ENCODE data around the gene LTB. TPM values are rescaled to one million over a fixed set of nuclear protein-coding genes. Genes with fewer than 3 reads are reported as not detected.

Gene LTB
- total and polyA plus RNA-seq, 2 experiments from 2014 or later = 4.0 to 6.0 TPM

DNA sequence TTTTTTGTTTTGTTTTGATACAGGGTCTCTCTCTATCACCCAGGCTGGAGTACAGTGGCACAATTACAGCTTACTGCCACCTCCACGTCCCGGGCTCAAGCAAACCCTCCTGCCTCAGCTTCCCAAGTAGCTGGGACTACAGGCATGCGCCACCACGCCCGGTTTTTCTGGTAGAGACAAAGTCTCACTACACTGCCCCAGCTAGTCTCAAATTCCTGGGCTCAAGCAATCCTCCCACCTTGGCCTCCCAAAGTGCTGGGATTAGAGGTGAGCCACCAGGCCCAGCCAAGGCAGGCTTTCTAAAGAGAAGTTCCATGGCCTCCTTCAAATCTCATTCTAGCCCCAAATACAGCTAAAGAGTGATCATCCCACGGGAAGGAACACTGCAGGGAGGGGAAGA lies 48.2 kb downstream of the LTB start:
- Histone ChIP-seq H3K9me2 (replicated peaks; ENCODE audit: insufficient read depth) (no peaks in the 10 kb centered on the region), H2AFZ (no peak overlapping the region), H3K4me3 (no peak overlapping the region), H3K27ac (no peak overlapping the region), H3K9me3 (ENCODE audit: low read depth) (no peaks in the 10 kb centered on the region), H3K4me1 (ENCODE audit: insufficient read depth) (peaks cover 5% of the 10 kb centered on the region), H4K20me1 (ENCODE audit: insufficient read depth, poor library complexity, severe bottlenecking) (peaks cover 85% of the 10 kb centered on the region), H3K4me2 (no peak overlapping the region), H3K79me2 (peaks cover 56% of the 10 kb centered on the region), H3K36me3 (replicated peaks; ENCODE audit: insufficient read depth, low read depth) (peaks cover 13% of the 10 kb centered on the region), H3K27me3 (no peaks in the 10 kb centered on the region)
- DNase-seq (ENCODE audit: low spot score) = no peak
- TF ChIP-seq, protein P1, sequence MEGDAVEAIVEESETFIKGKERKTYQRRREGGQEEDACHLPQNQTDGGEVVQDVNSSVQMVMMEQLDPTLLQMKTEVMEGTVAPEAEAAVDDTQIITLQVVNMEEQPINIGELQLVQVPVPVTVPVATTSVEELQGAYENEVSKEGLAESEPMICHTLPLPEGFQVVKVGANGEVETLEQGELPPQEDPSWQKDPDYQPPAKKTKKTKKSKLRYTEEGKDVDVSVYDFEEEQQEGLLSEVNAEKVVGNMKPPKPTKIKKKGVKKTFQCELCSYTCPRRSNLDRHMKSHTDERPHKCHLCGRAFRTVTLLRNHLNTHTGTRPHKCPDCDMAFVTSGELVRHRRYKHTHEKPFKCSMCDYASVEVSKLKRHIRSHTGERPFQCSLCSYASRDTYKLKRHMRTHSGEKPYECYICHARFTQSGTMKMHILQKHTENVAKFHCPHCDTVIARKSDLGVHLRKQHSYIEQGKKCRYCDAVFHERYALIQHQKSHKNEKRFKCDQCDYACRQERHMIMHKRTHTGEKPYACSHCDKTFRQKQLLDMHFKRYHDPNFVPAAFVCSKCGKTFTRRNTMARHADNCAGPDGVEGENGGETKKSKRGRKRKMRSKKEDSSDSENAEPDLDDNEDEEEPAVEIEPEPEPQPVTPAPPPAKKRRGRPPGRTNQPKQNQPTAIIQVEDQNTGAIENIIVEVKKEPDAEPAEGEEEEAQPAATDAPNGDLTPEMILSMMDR (IDR thresholded peaks at IDR 0.05; ENCODE audit: poor library complexity) = no peak
- no peak for TF ChIP-seq EZH2 (IDR thresholded peaks at IDR 0.05; ENCODE audit: borderline replicate concordance)
- no peak for TF ChIP-seq EZH2phosphoT487 (IDR thresholded peaks at IDR 0.05; ENCODE audit: low read depth, severe bottlenecking, unreplicated experiment)
- 96% methylated on average over 6 of the region's 6 CpGs for WGBS (ENCODE audit: low lambda C conversion rate, missing lambda C conversion rate)

DNA sequence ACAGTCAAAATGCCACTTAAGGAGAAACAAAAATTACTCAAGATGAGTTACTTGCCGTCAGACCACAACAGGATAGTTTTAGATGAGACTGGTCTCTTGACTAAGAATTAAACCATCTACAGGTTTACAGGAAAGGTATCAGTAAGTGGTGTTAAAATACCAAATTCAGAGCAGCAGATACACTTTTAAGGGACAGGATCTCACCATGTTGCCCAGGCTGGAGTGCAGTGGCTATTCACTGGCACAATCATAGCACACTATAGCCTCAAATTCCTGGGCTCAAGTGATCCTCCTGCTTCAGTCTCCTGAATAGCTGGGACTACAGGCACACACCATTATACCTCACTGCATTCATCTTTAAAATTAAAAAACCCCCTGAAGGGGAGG lies 48.8 kb downstream of the LTB start:
- H3K79me2 ChIP-seq = peaks cover 51% of the 10 kb centered on the region
- no peaks in the 10 kb centered on the region for H3K9me2 ChIP-seq (replicated peaks; ENCODE audit: insufficient read depth)
- H3K9me3 ChIP-seq (ENCODE audit: low read depth) = no peaks in the 10 kb centered on the region
- no peak overlapping the region for H3K27ac ChIP-seq
- no peaks in the 10 kb centered on the region for H3K27me3 ChIP-seq
- peaks cover 13% of the 10 kb centered on the region for H3K36me3 ChIP-seq (replicated peaks; ENCODE audit: insufficient read depth, low read depth)
- H4K20me1 ChIP-seq (ENCODE audit: insufficient read depth, poor library complexity, severe bottlenecking) = peaks cover 79% of the 10 kb centered on the region
- no peak overlapping the region for H2AFZ ChIP-seq
- no peak overlapping the region for H3K4me2 ChIP-seq
- DNase-seq (ENCODE audit: low spot score) = no peak
- WGBS (ENCODE audit: low lambda C conversion rate, missing lambda C conversion rate) = 81% methylated on average over 1 of the region's 1 CpG
- no peak overlapping the region for H3K4me3 ChIP-seq
- no peak for TF ChIP-seq EZH2phosphoT487 (IDR thresholded peaks at IDR 0.05; ENCODE audit: low read depth, severe bottlenecking, unreplicated experiment)
- no peak for TF ChIP-seq EZH2 (IDR thresholded peaks at IDR 0.05; ENCODE audit: borderline replicate concordance)
- TF ChIP-seq, protein P1 (IDR thresholded peaks at IDR 0.05; ENCODE audit: poor library complexity) = no peak
- no peaks in the 10 kb centered on the region for H3K4me1 ChIP-seq (ENCODE audit: insufficient read depth)

DNA sequence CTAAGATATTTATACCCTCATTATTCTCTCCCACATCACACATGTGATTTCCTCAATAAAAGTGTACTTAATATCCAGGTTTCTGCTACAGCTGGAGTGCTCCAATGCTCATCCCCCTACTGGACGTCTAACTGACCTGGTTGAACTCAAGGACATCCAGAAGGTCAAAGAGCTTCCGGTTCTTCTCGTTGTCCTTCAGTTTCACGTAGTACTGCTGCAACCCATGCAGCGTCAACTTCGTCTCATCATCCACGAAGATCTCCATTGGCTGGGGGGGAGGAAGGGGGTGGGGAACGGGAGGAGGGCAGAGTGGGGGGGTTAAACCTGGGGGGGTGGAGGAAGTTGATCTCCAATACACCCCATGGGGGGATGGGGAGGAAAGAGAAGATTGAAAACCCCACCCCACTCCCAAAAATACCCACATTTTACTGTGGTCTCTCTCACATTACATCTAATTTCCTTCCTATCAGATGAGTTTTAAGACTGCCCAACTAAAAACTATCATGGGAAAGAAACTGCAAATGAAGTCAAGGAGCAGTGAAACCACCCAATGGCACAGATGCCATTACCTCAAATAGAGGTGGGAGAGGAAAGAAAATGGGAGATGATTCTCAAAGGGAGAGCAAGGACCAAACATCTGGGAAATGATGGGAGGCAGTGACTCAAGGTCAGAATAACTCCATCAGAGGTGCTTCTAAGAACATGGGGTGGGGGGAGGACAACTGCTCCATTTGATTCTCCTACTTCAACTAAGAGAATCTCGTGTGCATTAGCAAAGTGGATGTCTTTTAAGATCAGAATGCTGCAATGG lies 49.4 kb downstream of the LTB start:
- Histone ChIP-seq H3K4me2 (no peak overlapping the region), H3K36me3 (replicated peaks; ENCODE audit: insufficient read depth, low read depth) (peaks cover 13% of the 10 kb centered on the region), H3K4me1 (ENCODE audit: insufficient read depth) (no peaks in the 10 kb centered on the region), H4K20me1 (ENCODE audit: insufficient read depth, poor library complexity, severe bottlenecking) (peaks cover 73% of the 10 kb centered on the region), H3K4me3 (no peak overlapping the region), H2AFZ (no peak overlapping the region), H3K79me2 (peaks cover 45% of the 10 kb centered on the region), H3K9me2 (replicated peaks; ENCODE audit: insufficient read depth) (no peaks in the 10 kb centered on the region), H3K27ac (no peak overlapping the region), H3K9me3 (ENCODE audit: low read depth) (no peaks in the 10 kb centered on the region), H3K27me3 (no peaks in the 10 kb centered on the region)
- no peak for DNase-seq (ENCODE audit: low spot score)
- WGBS (ENCODE audit: low lambda C conversion rate, missing lambda C conversion rate) = 92% methylated on average over 8 of the region's 9 CpGs
- TF ChIP-seq, protein P1 (IDR thresholded peaks at IDR 0.05; ENCODE audit: poor library complexity) = no peak

All from hepatocyte (in vitro differentiated cells).